GM19035 (cell line): ENCODE data around the gene INTS6L.
A peak's percentile ranks its signal among the peaks of the same experiment; 100 is the strongest.

Source experiments
- ATAC-seq: cut with Tn5 transposase; IDR thresholded peaks from one replicate; pipeline ENCODE4 v1.9.1; 2021; ENCODE audit not compliant: unreplicated experiment

Gene INTS6L, protein sequence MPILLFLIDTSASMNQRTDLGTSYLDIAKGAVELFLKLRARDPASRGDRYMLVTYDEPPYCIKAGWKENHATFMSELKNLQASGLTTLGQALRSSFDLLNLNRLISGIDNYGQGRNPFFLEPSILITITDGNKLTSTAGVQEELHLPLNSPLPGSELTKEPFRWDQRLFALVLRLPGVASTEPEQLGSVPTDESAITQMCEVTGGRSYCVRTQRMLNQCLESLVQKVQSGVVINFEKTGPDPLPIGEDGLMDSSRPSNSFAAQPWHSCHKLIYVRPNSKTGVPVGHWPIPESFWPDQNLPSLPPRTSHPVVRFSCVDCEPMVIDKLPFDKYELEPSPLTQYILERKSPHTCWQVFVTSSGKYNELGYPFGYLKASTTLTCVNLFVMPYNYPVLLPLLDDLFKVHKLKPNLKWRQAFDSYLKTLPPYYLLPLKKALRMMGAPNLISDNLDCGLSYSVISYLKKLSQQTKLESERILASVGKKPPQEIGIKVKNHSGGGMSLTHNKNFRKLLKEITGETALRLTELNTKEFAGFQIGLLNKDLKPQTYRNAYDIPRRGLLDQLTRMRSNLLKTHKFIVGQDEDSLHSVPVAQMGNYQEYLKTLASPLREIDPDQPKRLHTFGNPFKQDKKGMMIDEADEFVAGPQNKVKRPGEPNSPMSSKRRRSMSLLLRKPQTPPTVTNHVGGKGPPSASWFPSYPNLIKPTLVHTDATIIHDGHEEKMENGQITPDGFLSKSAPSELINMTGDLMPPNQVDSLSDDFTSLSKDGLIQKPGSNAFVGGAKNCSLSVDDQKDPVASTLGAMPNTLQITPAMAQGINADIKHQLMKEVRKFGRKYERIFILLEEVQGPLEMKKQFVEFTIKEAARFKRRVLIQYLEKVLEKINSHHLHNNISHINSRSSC

GRCh38 chrX:135520553-135521404 lies at the start of gene INTS6L:
INTS6L (plus strand) TSS chrX:135520660; CDS start chrX:135520993, 333 bp downstream.
- peak; percentile 85 for ATAC-seq

DNA sequence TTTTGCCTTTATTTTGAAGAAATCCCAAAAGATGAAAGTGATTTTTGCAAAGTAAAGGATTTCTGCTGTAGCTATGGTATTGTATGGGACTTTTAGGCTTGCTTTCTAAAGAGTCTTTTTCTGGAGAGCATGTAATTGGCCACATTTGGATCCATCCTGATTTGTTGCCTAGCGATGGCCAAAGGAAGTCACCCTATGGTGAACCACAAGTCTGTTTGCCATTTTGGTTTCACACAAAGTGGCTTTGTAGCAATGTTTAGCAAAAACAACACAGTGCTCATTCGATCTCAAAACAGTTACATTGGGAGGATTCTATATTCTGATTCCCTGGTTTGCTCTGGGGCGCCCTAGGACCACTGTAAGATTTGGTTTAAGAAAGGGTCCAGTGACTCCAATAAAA lies 44.1 kb upstream of the INTS6L start:
- no peak for ATAC-seq

GRCh38 chrX:135477576-135477975 lies 42.9 kb upstream of the INTS6L start:
- ATAC-seq, result no peak

DNA sequence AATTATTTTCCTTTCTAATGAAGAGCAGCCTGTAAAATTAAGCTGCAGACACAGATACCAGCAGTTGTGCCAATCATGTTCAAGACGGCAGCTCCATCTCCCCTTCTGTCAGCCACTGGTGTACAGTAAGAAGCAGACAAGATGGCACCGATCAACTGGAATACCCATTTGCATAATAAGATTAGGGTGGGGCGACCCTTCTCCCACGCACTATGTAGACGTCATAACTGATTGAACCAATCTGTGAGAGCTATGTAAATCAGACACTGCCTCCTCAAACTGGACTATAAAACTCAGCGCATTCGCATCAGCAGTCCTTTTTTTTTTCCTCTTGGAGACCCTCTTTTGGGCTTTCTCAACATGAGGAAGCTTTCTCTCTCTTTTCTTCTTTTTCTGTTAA lies 40.4 kb upstream of the INTS6L start:
- ATAC-seq, result no peak

GRCh38 chrX:135481696-135482179 lies 38.7 kb upstream of the INTS6L start:
- ATAC-seq, result no peak

- no peak for ATAC-seq
Measured at GRCh38 chrX:135484641-135485289, 35.7 kb upstream of the INTS6L start.

- peak; percentile 72 for ATAC-seq
Measured at GRCh38 chrX:135489542-135489941, 30.9 kb upstream of the INTS6L start.

GRCh38 chrX:135490979-135491514 lies 29.4 kb upstream of the INTS6L start:
- ATAC-seq, result no peak

GRCh38 chrX:135494453-135494852 lies 26.0 kb upstream of the INTS6L start:
- ATAC-seq, result no peak

GRCh38 chrX:135497736-135498135 lies 22.7 kb upstream of the INTS6L start:
- no peak for ATAC-seq

DNA sequence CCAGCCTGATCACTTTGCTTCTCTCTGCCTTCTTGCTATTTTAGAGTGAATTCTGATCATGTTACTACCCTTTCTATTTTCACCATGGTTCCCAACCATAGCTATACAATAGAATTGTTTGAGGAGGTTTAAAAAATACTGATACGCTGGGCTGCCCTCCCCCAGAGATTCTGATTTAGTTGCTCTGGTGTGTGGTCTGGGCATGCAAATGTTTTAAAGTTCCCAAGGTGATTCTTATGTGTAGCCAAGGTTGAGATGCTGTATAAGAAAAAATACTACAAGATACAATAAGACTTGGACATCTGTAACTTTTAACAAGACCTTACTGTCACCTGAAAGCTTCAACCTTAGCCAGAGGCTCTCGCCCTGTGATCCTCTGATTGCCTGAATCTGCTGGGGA lies 22.2 kb upstream of the INTS6L start:
- ATAC-seq, result no peak

DNA sequence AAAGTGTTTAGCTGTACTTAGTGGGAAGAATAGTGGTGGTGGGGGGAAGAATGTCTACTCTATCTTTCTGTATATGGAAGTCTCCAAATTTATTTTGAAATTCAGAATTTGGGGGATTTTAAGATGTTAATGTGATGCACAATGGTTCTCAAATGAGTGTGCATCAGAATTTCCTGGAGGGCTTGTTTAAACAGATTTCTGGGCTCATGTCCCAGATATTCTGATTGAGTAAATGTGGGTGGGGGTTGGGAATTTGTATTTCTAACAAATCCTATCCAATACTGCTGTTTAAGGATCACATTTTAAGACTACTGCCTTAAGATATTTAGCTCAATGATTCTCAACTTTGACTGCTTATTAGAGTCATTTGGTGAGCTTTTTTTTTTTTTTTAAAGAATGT lies 15.1 kb upstream of the INTS6L start:
- no peak for ATAC-seq

- no peak for ATAC-seq
Measured at GRCh38 chrX:135509885-135510284, 10.6 kb upstream of the INTS6L start.

DNA sequence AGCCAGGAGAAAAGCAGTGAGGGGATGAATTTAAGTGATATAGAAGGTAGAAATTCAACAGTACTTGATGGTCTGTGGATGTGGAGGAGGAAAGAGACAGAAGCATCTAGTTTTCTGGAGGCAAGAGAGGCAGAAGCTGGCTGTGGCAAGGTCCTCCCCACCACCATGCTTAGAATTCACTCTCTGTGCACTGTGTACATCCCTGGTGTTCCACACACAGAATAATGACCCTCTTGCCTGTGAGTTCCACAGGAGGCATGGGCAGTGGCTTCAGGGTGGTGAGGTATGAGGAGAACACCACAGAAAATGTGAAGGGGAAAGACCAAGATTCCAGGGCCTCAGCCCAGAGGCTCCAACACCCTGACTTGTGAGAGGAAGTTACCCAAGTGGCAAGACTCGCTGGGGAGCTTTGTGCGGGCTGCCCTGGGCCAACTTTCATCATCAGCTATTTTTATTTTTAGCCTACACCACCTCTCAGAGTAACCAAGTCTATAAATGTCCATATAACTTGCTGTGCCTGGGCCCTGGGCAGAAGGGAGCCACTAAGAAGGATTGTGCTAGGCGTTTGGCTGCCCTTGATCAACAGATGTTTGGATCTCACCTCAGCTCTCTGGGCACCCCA lies 7.8 kb upstream of the INTS6L start:
- no peak for ATAC-seq

DNA sequence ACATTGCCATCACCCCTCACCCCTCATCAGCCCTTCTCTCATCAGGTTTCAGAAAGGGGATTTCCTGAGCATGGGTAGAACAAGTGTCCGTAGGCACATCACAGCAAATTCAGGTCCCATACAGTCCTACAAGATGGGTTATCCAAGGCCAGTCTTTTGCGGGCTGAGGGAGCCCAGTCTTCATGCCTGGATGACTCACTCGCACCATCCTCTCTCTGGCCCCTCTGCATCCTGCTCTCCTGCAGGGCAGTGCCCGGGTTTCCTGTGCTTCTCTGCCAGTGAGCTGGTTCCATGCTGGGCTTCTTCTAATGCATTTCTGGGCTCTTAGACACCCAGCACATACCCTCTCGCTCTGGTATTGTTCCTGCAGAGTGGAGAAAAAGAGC lies 7.3 kb upstream of the INTS6L start:
- ATAC-seq, result no peak

DNA sequence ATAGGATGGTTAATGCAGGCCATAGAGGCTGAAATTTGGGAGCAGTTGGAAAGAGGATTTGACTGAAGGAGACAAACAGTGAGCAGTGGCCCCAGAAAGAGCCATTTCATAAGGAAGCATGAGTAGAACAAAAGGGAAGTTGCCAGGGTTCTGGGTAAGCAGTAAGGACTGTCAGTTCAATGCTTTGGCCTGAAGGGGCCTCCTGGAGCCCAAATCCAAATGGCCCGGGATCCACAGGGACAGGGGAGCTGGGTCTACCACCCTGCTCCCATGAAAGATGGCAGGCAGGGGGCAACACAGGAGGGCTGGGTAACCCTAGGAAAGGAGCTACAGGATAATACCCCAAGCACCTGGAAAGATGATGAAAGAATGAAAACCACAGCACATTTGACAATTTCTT lies 4.1 kb upstream of the INTS6L start:
- no peak for ATAC-seq

DNA sequence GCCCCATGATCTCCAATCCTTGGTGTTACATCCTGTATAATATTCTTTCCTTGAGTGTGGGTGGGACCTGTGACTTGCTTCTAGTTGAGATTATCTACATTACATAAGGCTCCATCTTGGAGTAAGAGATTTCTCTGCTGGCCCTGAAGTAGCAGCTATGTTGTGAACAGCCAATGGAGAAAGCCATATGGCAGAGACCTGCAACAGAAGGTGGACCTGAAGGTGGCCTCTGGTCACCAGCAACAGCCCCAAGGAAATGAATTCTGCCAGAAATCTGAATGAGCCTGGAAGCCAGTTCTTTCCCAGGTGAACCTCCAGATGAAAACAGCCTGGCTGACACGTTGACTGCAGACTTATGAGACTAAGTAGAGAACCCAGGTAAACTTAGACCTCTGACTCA lies 2.3 kb upstream of the INTS6L start:
- no peak for ATAC-seq

GRCh38 chrX:135520022-135520552 lies 373 bp upstream of the INTS6L start:
- ATAC-seq, result peak; percentile 4

- ATAC-seq, result peak; percentile 58
Measured at GRCh38 chrX:135521405-135522131, 1.1 kb downstream of the INTS6L start.
